Measurements from ENCODE around the gene DNTT.

The DNTT gene

GRCh38 chr10:96365571-96365970, 61.3 kb downstream of the DNTT start:
- no peak overlapping the region for H3K4me3 ChIP-seq (ENCODE audit: low read length)
- H3K4me1 ChIP-seq (ENCODE audit: low read length), result no peaks in the 10 kb centered on the region
- no peaks in the 10 kb centered on the region for H3K79me2 ChIP-seq (ENCODE audit: low read length)
- H3K9me3 ChIP-seq (ENCODE audit: insufficient read depth, low read length), result no peaks in the 10 kb centered on the region
- H3K27ac ChIP-seq (ENCODE audit: low read length), result no peak overlapping the region
- no peaks in the 10 kb centered on the region for H4K20me1 ChIP-seq (ENCODE audit: insufficient read depth, low read length)
- no peak overlapping the region for H2AFZ ChIP-seq (ENCODE audit: low read depth, low read length)
- H3K27me3 ChIP-seq (ENCODE audit: low read depth, low read length), result no peaks in the 10 kb centered on the region; the same call in 1 of the 2 replicates
- H3K4me2 ChIP-seq (ENCODE audit: low read length), result no peak overlapping the region
- H3K9ac ChIP-seq (ENCODE audit: low read length), result no peak overlapping the region
- TF ChIP-seq CTCF (IDR thresholded peaks at IDR 0.05; ENCODE audit: low read depth, low read length) (no peak), EZH2phosphoT487 (IDR thresholded peaks at IDR 0.05; ENCODE audit: low read depth) (no peak)
- H3K36me3 ChIP-seq (replicated peaks; ENCODE audit: low read depth, low read length), result no peaks in the 10 kb centered on the region

GRCh38 chr10:96366508-96366907, 62.3 kb downstream of the DNTT start:
- Histone ChIP-seq H3K36me3 (replicated peaks; ENCODE audit: low read depth, low read length) (no peaks in the 10 kb centered on the region), H3K4me2 (ENCODE audit: low read length) (no peak overlapping the region), H4K20me1 (ENCODE audit: insufficient read depth, low read length) (no peaks in the 10 kb centered on the region), H3K27ac (ENCODE audit: low read length) (no peak overlapping the region), H3K27me3 (ENCODE audit: low read depth, low read length) (no peaks in the 10 kb centered on the region; the same call in 1 of the 2 replicates), H3K9ac (ENCODE audit: low read length) (no peak overlapping the region), H3K4me1 (ENCODE audit: low read length) (no peaks in the 10 kb centered on the region), H3K79me2 (ENCODE audit: low read length) (no peaks in the 10 kb centered on the region), H2AFZ (ENCODE audit: low read depth, low read length) (no peak overlapping the region), H3K4me3 (ENCODE audit: low read length) (no peak overlapping the region), H3K9me3 (ENCODE audit: insufficient read depth, low read length) (no peaks in the 10 kb centered on the region)
- TF ChIP-seq EZH2phosphoT487 (IDR thresholded peaks at IDR 0.05; ENCODE audit: low read depth) (no peak), CTCF (IDR thresholded peaks at IDR 0.05; ENCODE audit: low read depth, low read length) (no peak)

GRCh38 chr10:96367470-96367869, 63.2 kb downstream of the DNTT start:
- Histone ChIP-seq H3K27me3 (ENCODE audit: low read depth, low read length) (peaks cover 4% of the 10 kb centered on the region; the same call in 1 of the 2 replicates), H3K9me3 (ENCODE audit: insufficient read depth, low read length) (no peaks in the 10 kb centered on the region), H2AFZ (ENCODE audit: low read depth, low read length) (no peak overlapping the region), H3K9ac (ENCODE audit: low read length) (no peak overlapping the region), H3K27ac (ENCODE audit: low read length) (no peak overlapping the region), H3K4me3 (ENCODE audit: low read length) (no peak overlapping the region), H4K20me1 (ENCODE audit: insufficient read depth, low read length) (no peaks in the 10 kb centered on the region), H3K4me1 (ENCODE audit: low read length) (no peaks in the 10 kb centered on the region), H3K4me2 (ENCODE audit: low read length) (no peak overlapping the region), H3K79me2 (ENCODE audit: low read length) (no peaks in the 10 kb centered on the region), H3K36me3 (replicated peaks; ENCODE audit: low read depth, low read length) (no peaks in the 10 kb centered on the region)
- TF ChIP-seq EZH2phosphoT487 (IDR thresholded peaks at IDR 0.05; ENCODE audit: low read depth), result no peak
- TF ChIP-seq CTCF (IDR thresholded peaks at IDR 0.05; ENCODE audit: low read depth, low read length), result no peak

GRCh38 chr10:96368971-96369370, 64.7 kb downstream of the DNTT start:
- Histone ChIP-seq H4K20me1 (ENCODE audit: insufficient read depth, low read length) (no peaks in the 10 kb centered on the region), H3K36me3 (replicated peaks; ENCODE audit: low read depth, low read length) (no peaks in the 10 kb centered on the region), H3K4me1 (ENCODE audit: low read length) (no peaks in the 10 kb centered on the region), H3K79me2 (ENCODE audit: low read length) (no peaks in the 10 kb centered on the region), H3K27me3 (ENCODE audit: low read depth, low read length) (peaks cover 8% of the 10 kb centered on the region), H3K9me3 (ENCODE audit: insufficient read depth, low read length) (no peaks in the 10 kb centered on the region), H3K4me3 (ENCODE audit: low read length) (no peak overlapping the region), H3K27ac (ENCODE audit: low read length) (no peak overlapping the region), H2AFZ (ENCODE audit: low read depth, low read length) (no peak overlapping the region), H3K9ac (ENCODE audit: low read length) (no peak overlapping the region), H3K4me2 (ENCODE audit: low read length) (no peak overlapping the region)
- TF ChIP-seq CTCF (IDR thresholded peaks at IDR 0.05; ENCODE audit: low read depth, low read length) (no peak), EZH2phosphoT487 (IDR thresholded peaks at IDR 0.05; ENCODE audit: low read depth) (no peak)
